ENCODE measurements around the gene CDCA4.

DNA sequence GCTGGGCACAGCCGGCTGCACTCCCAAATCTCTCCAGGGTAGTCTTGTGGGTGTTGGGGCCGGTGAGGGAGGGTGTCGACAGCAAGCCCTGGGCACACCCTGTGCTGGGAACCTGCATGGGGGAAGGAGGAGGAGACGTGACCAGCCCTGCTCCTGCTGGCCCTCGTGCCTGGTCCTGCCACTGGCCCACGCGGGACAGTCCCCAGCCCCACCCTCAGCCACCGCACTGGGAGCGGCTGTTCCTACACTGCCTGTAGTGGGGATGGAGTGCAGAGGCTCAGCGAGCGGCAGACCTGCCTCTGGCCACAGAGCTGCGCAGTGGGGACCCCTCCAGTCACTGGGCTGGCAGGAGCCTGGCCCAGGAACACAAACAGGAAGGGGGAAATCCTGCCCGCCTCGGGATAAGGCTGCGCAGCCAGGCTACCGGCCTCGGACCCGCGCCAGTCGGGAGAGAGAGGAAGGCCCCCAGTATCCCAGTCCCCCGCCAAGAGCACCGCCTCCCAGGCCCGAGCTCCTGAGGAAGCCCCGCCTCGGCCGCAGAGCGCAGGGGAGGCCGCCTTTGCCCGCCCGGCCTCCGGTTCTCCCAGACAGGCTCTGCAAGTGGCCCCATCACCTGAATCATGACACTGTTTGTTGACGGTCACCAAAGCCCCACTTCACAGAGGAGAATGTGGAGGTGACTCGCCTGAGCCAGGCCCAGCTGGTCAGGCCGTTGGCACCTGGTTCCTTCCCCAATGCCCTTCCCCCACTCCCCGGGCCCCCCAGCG, 53.3 kb downstream of the CDCA4 start:
- TF ChIP-seq TAF1 (IDR thresholded peaks at IDR 0.05; ENCODE audit: borderline replicate concordance, insufficient read depth, low read length) (no peak), POLR2AphosphoS5 (IDR thresholded peaks at IDR 0.05; ENCODE audit: low read depth, low read length) (no peak)
